GM18519 (cell line): ENCODE data around the gene CRYAB.
A peak's percentile ranks its signal among the peaks of the same experiment; 100 is the strongest.
"Not testable (repeated sequence)": the region's sequence is repeated elsewhere in the genome, so short reads cannot be mapped to it uniquely, and the experiment has no call there.

Source experiments
- ATAC-seq: cut with Tn5 transposase; IDR thresholded peaks from one replicate; pipeline ENCODE4 v1.9.1; 2021; ENCODE audit warnings: mild to moderate bottlenecking, moderate library complexity; ENCODE audit not compliant: unreplicated experiment, low FRiP score

Gene CRYAB

GRCh38 chr11:111934306-111934705 is 22.7 kb upstream of the CRYAB start:
- no peak for ATAC-seq

- ATAC-seq = no peak
These were observed 22.3 kb upstream of the CRYAB start for GRCh38 chr11:111933872-111934271.

GRCh38 chr11:111933176-111933575 is 21.6 kb upstream of the CRYAB start:
- ATAC-seq = not testable (repeated sequence)

- ATAC-seq = no peak
These were observed 21.0 kb upstream of the CRYAB start for GRCh38 chr11:111932611-111932950.

GRCh38 chr11:111930472-111930871 is 18.9 kb upstream of the CRYAB start:
- no peak for ATAC-seq

- peak; percentile 87 for ATAC-seq
These were observed 15.2 kb upstream of the CRYAB start for GRCh38 chr11:111926505-111927391.

GRCh38 chr11:111925953-111926352 is 14.4 kb upstream of the CRYAB start:
- no peak for ATAC-seq

- no peak for ATAC-seq
These were observed 12.4 kb upstream of the CRYAB start for GRCh38 chr11:111923951-111924350.

- ATAC-seq = no peak
These were observed 11.8 kb upstream of the CRYAB start for GRCh38 chr11:111923351-111923788.

- no peak for ATAC-seq
These were observed 11.2 kb upstream of the CRYAB start for GRCh38 chr11:111922803-111923202.

- no peak for ATAC-seq
These were observed 10.1 kb upstream of the CRYAB start for GRCh38 chr11:111921541-111922230.

- no peak for ATAC-seq
These were observed 9.3 kb upstream of the CRYAB start for GRCh38 chr11:111920908-111921307.

- ATAC-seq = no peak
These were observed 7.1 kb upstream of the CRYAB start, which contains the start of gene C11orf52 for GRCh38 chr11:111918390-111919256. TSS of gene C11orf52 (plus strand) at chr11:111918913. CDS start at chr11:111918973, 60 bp downstream.

- no peak for ATAC-seq
These were observed 6.2 kb upstream of the CRYAB start for GRCh38 chr11:111917788-111918187.

- ATAC-seq = no peak
These were observed 5.7 kb upstream of the CRYAB start for GRCh38 chr11:111917312-111917711.

- no peak for ATAC-seq
These were observed 5.2 kb upstream of the CRYAB start for GRCh38 chr11:111916768-111917167.

GRCh38 chr11:111913997-111914396 is 2.4 kb upstream of the CRYAB start:
- ATAC-seq = no peak

GRCh38 chr11:111913031-111913861 is 1.7 kb upstream of the CRYAB start:
- no peak for ATAC-seq

- no peak for ATAC-seq
These were observed 965 bp upstream of the CRYAB start, which contains the start of gene HSPB2 for GRCh38 chr11:111912535-111912934. TSS of gene HSPB2 (plus strand) at chr11:111912734. CDS start at chr11:111912830, 96 bp downstream.
